Measurements from ENCODE around the gene PRR5L.

- TF ChIP-seq CTCF (IDR thresholded peaks at IDR 0.05) (peak; percentile 89), EZH2phosphoT487 (IDR thresholded peaks at IDR 0.05; ENCODE audit: borderline replicate concordance, low read depth) (no peak), EP300 (IDR thresholded peaks at IDR 0.05; ENCODE audit: borderline replicate concordance in 1 of 2, low read depth in 1 of 2, low read length in 1 of 2) (no peak)
Measured at GRCh38 chr11:36492724-36493304, 196.7 kb downstream of the PRR5L start.

All from SK-N-SH (cell line).